ENCODE data around the gene LDLRAD4.
A peak's percentile ranks its signal among the peaks of the same experiment; 100 is the strongest.

The LDLRAD4 gene

GRCh38 chr18:13566941-13567746, 348.6 kb downstream of the LDLRAD4 start:
- Mint-ChIP-seq H3K4me3 (no peak overlapping the region), H3K27ac (peak overlapping the region in 2 of 3 experiments; percentile 51 to 89), H3K4me1 (peaks cover 35% of the 10 kb centered on the region), H3K9me3 (no peaks in the 10 kb centered on the region), H3K36me3 (ENCODE audit: low read depth) (no peaks in the 10 kb centered on the region), H3K27me3 (ENCODE audit: low read depth) (no peaks in the 10 kb centered on the region)
- TF ChIP-seq CTCF (IDR thresholded peaks at IDR 0.05; ENCODE audit: unreplicated experiment in 3 of 3) = no peak

GRCh38 chr18:13568443-13569392, 350.2 kb downstream of the LDLRAD4 start:
- Mint-ChIP-seq H3K4me1 (peaks cover 22% of the 10 kb centered on the region), H3K36me3 (ENCODE audit: low read depth) (no peaks in the 10 kb centered on the region), H3K27ac (no peak overlapping the region), H3K4me3 (no peak overlapping the region), H3K27me3 (ENCODE audit: low read depth) (no peaks in the 10 kb centered on the region), H3K9me3 (no peaks in the 10 kb centered on the region)
- no peak for TF ChIP-seq CTCF (IDR thresholded peaks at IDR 0.05; ENCODE audit: unreplicated experiment in 3 of 3)

GRCh38 chr18:13570216-13570615, 351.7 kb downstream of the LDLRAD4 start:
- H3K4me3 Mint-ChIP-seq = no peak overlapping the region
- peaks cover 16% of the 10 kb centered on the region for H3K4me1 Mint-ChIP-seq
- H3K27ac Mint-ChIP-seq = no peak overlapping the region

GRCh38 chr18:13570856-13571495, 352.4 kb downstream of the LDLRAD4 start:
- Mint-ChIP-seq H3K36me3 (ENCODE audit: low read depth) (no peaks in the 10 kb centered on the region), H3K4me3 (no peak overlapping the region), H3K9me3 (no peaks in the 10 kb centered on the region), H3K27me3 (ENCODE audit: low read depth) (no peaks in the 10 kb centered on the region), H3K27ac (no peak overlapping the region), H3K4me1 (peaks cover 16% of the 10 kb centered on the region)
- TF ChIP-seq CTCF (IDR thresholded peaks at IDR 0.05; ENCODE audit: unreplicated experiment in 3 of 3) = no peak

More at GRCh38 chr18:13570216-13570615, 351.7 kb downstream of the LDLRAD4 start:
- H3K36me3 Mint-ChIP-seq (ENCODE audit: low read depth) = no peaks in the 10 kb centered on the region
- H3K9me3 Mint-ChIP-seq = no peaks in the 10 kb centered on the region
- H3K27me3 Mint-ChIP-seq (ENCODE audit: low read depth) = no peaks in the 10 kb centered on the region
- TF ChIP-seq CTCF (IDR thresholded peaks at IDR 0.05; ENCODE audit: unreplicated experiment in 3 of 3) = no peak

GRCh38 chr18:13572148-13572547, 353.6 kb downstream of the LDLRAD4 start:
- no peaks in the 10 kb centered on the region for H3K9me3 Mint-ChIP-seq
- H3K4me1 Mint-ChIP-seq = peaks cover 11% of the 10 kb centered on the region
- H3K27ac Mint-ChIP-seq = no peak overlapping the region
- TF ChIP-seq CTCF (IDR thresholded peaks at IDR 0.05; ENCODE audit: unreplicated experiment in 3 of 3) = no peak
- H3K36me3 Mint-ChIP-seq (ENCODE audit: low read depth) = no peaks in the 10 kb centered on the region
- no peak overlapping the region for H3K4me3 Mint-ChIP-seq
- no peaks in the 10 kb centered on the region for H3K27me3 Mint-ChIP-seq (ENCODE audit: low read depth)

Data from nephron (organoid).